Small intestine (tissue), 7 donors: ENCODE data around the gene KBTBD12. TPM values are rescaled to one million over a fixed set of nuclear protein-coding genes. Genes with fewer than 3 reads are reported as not detected.
A peak's percentile ranks its signal among the peaks of the same experiment; 100 is the strongest.
"Not testable (repeated sequence)": the region's sequence is repeated elsewhere in the genome, so short reads cannot be mapped to it uniquely, and the experiment has no call there.

Source experiments
- DNase-seq, 2 donors: peaks; one replicate each; pipeline versions ENCODE4 v3.0.0 to v3.0.0-alpha.2; 2013
- FAIRE-seq: peaks from 2 replicates; lab custom pipeline; 2012; peaks lifted over from hg19 to GRCh38; lab: Jason Lieb, UNC
- H3K27ac ChIP-seq, 3 donors: one replicate each; pipeline ENCODE4 v1.5.1; 2013; ENCODE audit warnings: low read length in 2 of 3, mild to moderate bottlenecking in 2 of 3, control low read depth in 1 of 3, inconsistent platforms in 1 of 3, low read depth in 1 of 3, moderate library complexity in 1 of 3
- H3K27me3 ChIP-seq, 3 donors: one replicate each; pipeline ENCODE4 v1.6.1; 2013; ENCODE audit warnings: low read length in 3 of 3, inconsistent platforms in 1 of 3; ENCODE audit not compliant: control insufficient read depth in 3 of 3, insufficient read depth in 3 of 3
- H3K36me3 ChIP-seq, 3 donors: one replicate each; pipeline ENCODE4 v1.6.1; 2013; ENCODE audit warnings: low read length in 3 of 3, inconsistent platforms in 1 of 3, low read depth in 1 of 3, mild to moderate bottlenecking in 1 of 3, moderate library complexity in 1 of 3; ENCODE audit not compliant: control insufficient read depth in 3 of 3, insufficient read depth in 2 of 3
- H3K4me1 ChIP-seq, 3 donors: one replicate each; pipeline ENCODE4 v1.6.1; 2013; ENCODE audit warnings: low read length in 2 of 3, inconsistent platforms in 1 of 3, low read depth in 1 of 3, mild to moderate bottlenecking in 1 of 3, moderate library complexity in 1 of 3; ENCODE audit not compliant: control insufficient read depth in 3 of 3, insufficient read depth in 2 of 3
- H3K4me3 ChIP-seq, 3 donors: one replicate each; pipeline ENCODE4 v1.5.1; 2013; ENCODE audit warnings: low read length in 3 of 3, control low read depth in 1 of 3, inconsistent platforms in 1 of 3, low read depth in 1 of 3, mild to moderate bottlenecking in 1 of 3, moderate library complexity in 1 of 3
- H3K9me3 ChIP-seq, 2 donors: one replicate each; pipeline ENCODE4 v1.6.1; 2013; ENCODE audit warnings: low read depth in 1 of 2, low read length in 1 of 2; ENCODE audit not compliant: control insufficient read depth in 2 of 2, insufficient read depth in 1 of 2
- WGBS, 3 donors: extraction: QIAGEN DNeasy Blood & Tissue Kit; methylation state at CpG; one replicate each; pipeline ENCODE4 v1.1.7; 2013; 5-methylcytosine and 5-hydroxymethylcytosine counted together
- polyA plus RNA-seq, 4 donors: library from polyadenylated mRNA; stranded (reverse) in 3 of 4; unstranded in 1 of 4; fragments of 200-250 nt in 3 of 4; fragments of 120-200 nt in 1 of 4; gene quantifications; one replicate each; pipeline versions ENCODE4 v1.2.1 to v1.2.3, GENCODE V29; 2013
- donor health status: healthy with polysubstance abuse.
- donor health status: control.
- donor health status: control.
- donor health status: Bipolar disorder and iron deficiency.
- donor health status: healthy.

KBTBD12 gene
- polyA plus RNA-seq, 4 donors, result 0.30 to 3.6 (median 1.2) TPM

DNA sequence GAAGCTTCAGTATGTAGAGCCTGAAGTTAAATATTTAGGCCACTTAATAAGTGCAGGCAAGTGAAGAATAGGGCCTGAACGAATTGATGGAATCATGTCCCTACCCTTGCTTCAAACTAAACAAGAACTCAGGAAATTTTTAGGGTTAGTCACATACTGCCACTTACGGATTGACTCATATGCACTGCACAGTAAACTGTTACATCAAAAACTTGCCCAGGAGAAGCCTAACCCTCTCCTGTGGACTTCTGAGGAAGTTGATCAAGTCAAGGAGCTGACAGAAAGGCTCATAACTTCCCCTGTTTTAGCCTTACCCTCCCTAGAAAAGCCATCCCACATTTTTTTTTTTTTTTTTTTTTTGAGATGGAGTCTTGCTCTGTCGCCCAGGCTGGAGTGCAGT is 20.6 kb upstream of the KBTBD12 start:
- DNase-seq, result no peak
- peaks cover 0 to 5% (median 0%) of the 10 kb centered on the region in 3 donors for H3K4me1 ChIP-seq
- WGBS, 3 donors, result 82 to 87% (median 86%) methylated on average over 2 to 3 of the region's 3 CpGs
- no peak for FAIRE-seq
- H3K27ac ChIP-seq, result no peak overlapping the region
- no peaks in the 10 kb centered on the region for H3K27me3 ChIP-seq
- peaks cover 0 to 22% of the 10 kb centered on the region in 2 donors for H3K9me3 ChIP-seq
- no peak overlapping the region for H3K4me3 ChIP-seq
- no peaks in the 10 kb centered on the region for H3K36me3 ChIP-seq

DNA sequence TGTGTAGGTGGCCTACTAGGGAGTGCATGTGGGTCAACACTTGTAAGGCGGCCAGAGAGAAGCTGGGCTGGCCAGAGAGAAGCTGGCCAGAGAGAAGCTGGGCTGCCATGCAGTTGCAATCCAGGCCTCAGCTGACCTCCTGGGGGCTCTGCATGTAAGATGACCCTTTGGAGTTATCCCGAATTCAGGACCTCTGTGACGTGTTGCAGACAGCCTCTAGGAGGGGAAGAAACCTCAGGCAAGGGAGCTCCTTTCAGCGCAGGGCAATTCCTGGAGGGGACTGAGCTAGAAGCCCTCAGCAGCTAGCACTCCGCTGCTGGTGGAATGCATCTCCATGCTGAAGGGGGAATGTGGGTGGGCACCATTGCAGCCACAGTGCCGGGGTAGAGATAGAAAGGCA is 15.8 kb upstream of the KBTBD12 start:
- no peak for FAIRE-seq
- no peak overlapping the region for H3K4me3 ChIP-seq
- no peak for DNase-seq
- no peaks in the 10 kb centered on the region for H3K36me3 ChIP-seq
- H3K27me3 ChIP-seq, result no peaks in the 10 kb centered on the region
- WGBS, 3 donors, result 86 to 93% (median 92%) methylated on average over 6 of the region's 6 CpGs
- no peak overlapping the region for H3K27ac ChIP-seq
- H3K9me3 ChIP-seq, result no peaks in the 10 kb centered on the region
- H3K4me1 ChIP-seq, result peaks cover 0 to 4% (median 0%) of the 10 kb centered on the region in 3 donors

DNA sequence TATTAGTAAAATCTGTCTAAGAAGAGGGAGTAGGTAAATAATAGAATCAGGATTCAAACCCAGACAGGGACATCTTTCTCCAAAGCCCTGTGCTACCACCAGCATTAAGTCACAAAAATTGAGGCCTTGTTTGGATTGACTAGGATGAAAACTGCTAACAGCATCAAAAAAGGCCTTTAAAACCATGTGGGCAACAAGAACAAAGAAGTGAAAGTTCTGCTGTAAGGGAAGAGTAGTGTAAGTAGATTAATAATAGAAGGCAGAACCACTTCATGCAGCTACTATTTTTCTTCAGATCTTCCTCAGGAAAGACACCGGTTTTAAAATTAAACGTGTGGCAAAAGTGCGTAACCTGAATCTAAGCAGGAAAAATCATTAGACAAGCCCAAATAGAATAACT is 15.3 kb upstream of the KBTBD12 start:
- WGBS, 3 donors, result 70 to 91% (median 74%) methylated on average over 3 of the region's 3 CpGs
- no peaks in the 10 kb centered on the region for H3K27me3 ChIP-seq
- H3K4me1 ChIP-seq, result peaks cover 0 to 4% (median 0%) of the 10 kb centered on the region in 3 donors
- H3K36me3 ChIP-seq, result no peaks in the 10 kb centered on the region
- no peak overlapping the region for H3K27ac ChIP-seq
- no peaks in the 10 kb centered on the region for H3K9me3 ChIP-seq
- no peak overlapping the region for H3K4me3 ChIP-seq
- FAIRE-seq, result no peak
- DNase-seq, result no peak

DNA sequence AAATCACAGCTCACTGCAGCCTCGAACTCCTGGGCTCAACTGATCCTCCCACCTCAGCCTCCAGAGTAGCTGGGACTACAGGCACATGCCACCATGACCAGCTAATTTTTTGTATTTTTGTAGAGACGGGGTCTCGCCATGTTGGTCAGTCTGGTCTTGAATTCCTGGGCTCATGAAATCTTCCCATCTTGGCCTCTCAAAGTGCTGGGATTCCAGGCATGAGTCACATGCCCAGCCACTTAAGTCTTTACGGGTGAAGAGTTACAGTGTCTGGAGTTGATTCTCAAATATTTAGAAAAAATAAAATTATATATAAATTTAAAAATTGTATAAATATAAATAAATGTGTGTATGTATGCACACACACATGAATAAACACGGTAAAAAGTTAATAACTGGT is 14.5 kb upstream of the KBTBD12 start:
- Histone ChIP-seq H3K9me3 (no peaks in the 10 kb centered on the region), H3K4me3 (no peak overlapping the region), H3K27ac (no peak overlapping the region), H3K27me3 (no peaks in the 10 kb centered on the region), H3K4me1 (peaks cover 0 to 4% (median 0%) of the 10 kb centered on the region in 3 donors), H3K36me3 (no peaks in the 10 kb centered on the region)
- DNase-seq (no peak), FAIRE-seq (no peak)
- WGBS, 3 donors, result 91 to 92% (median 92%) methylated on average over 5 of the region's 5 CpGs

DNA sequence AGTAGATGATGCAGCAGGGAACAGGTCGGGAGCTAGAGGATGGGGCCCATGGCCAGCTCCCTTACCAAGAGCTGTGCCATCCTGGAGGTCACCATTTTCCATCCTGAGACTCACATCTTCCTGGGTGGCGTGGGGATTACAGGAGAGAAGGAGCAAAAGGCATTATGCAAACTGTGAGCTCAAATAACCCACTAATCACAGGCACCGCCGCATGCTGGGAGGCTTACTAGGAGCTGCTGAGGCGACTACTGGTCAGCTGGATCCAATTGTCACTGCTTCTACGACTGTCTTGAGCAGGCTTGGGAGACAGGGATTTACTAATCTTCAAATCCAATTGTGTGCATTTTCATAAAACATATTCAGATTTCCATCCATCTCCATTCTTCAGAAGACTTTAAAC is 12.5 kb upstream of the KBTBD12 start:
- H3K4me1 ChIP-seq, result peaks cover 0 to 4% (median 0%) of the 10 kb centered on the region in 3 donors
- H3K27ac ChIP-seq, result no peak overlapping the region
- no peaks in the 10 kb centered on the region for H3K36me3 ChIP-seq
- FAIRE-seq (no peak), DNase-seq (no peak)
- H3K27me3 ChIP-seq, result no peaks in the 10 kb centered on the region
- no peak overlapping the region for H3K4me3 ChIP-seq
- WGBS, 3 donors, result 79 to 86% (median 82%) methylated on average over 6 of the region's 6 CpGs
- no peaks in the 10 kb centered on the region for H3K9me3 ChIP-seq

DNA sequence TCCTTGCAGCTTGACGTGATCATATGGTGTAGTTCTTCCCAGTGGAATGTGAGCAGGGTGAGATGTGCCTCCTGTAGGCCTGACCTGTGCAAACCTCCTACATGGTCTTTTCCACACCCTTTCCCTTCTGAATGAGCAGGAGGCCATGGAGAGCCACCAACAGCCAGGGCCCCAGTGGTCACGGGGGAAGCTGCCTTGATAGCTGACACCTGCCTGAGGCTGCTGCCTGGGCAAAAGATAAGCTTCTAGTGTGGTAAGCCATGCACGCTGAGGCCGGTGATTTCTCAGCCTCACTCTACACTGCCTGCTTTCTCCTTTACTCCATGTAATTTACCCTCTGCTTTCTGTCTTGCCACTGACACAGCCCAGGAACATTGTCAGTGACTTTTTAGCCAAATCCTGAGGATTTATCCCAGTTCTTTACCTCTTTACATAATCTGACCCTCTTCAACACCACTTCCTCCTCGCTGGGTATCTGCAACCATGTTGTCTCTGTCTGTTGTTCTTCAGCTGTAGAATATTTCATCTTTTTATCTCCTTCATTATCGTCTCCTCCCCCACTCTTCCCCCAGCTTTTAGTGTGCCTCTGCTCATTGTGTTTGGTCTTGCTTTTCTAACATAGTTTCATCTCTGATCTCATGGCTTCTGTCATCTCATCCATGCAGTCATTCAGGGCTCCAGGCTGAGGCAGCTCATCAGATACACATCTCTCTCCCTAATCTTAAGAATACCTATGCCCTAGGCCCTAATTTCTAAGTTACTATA is 11.2 kb upstream of the KBTBD12 start:
- 73 to 80% (median 79%) methylated on average over 6 of the region's 6 CpGs for WGBS, 3 donors
- Histone ChIP-seq H3K27ac (peak overlapping the region in 1 of 3 donors; percentile 60), H3K9me3 (no peaks in the 10 kb centered on the region), H3K4me1 (peaks cover 0 to 4% (median 0%) of the 10 kb centered on the region in 3 donors), H3K36me3 (no peaks in the 10 kb centered on the region), H3K27me3 (no peaks in the 10 kb centered on the region), H3K4me3 (no peak overlapping the region)
- peak in 1 of 2 donors; percentile 65 for DNase-seq
- no peak for FAIRE-seq

DNA sequence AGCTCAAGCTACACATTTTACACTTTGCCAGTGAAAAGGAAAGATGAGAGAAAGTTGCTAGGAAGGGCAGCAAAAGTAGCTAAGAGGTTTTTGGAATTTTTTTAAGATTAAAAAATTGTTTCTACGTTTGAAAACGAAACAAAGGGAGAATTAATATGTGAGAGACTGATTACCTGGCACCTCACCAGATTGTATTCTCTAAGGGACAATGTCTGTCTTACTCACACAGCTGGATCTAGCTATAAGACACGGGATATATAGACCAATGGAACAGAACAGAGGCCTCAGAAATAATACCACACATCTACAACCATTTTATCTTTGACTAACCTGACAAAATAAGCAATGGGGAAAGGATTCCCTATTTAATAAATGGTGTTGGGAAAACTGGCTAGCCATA is 9.5 kb upstream of the KBTBD12 start:
- FAIRE-seq (no peak), DNase-seq (no peak)
- H3K27ac ChIP-seq, result no peak overlapping the region
- H3K4me1 ChIP-seq, result peaks cover 0 to 4% (median 0%) of the 10 kb centered on the region in 3 donors
- H3K9me3 ChIP-seq, result no peaks in the 10 kb centered on the region
- no peaks in the 10 kb centered on the region for H3K27me3 ChIP-seq
- H3K4me3 ChIP-seq, result no peak overlapping the region
- no peaks in the 10 kb centered on the region for H3K36me3 ChIP-seq
- WGBS, 3 donors, result 53 to 70% (median 55%) methylated on average over 3 of the region's 3 CpGs

DNA sequence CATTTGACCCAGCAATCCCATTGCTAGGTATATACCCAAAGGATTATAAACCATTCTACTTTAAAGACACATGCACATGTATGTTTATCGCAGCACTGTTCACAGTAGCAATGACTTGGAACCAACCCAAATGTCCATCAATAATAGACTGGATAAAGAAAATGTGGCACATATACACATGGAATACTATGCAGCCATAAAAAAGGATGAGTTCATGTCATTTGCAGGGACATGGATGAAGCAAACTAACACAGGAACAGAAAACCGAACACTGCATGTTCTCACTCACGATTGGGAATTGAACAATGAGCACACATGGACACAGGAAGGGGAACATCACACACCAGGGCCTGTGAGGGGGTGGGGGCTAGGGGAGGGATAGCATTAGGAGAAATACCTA is 8.4 kb upstream of the KBTBD12 start:
- H3K4me3 ChIP-seq, FAIRE-seq, H3K9me3 ChIP-seq, H3K27me3 ChIP-seq, DNase-seq, H3K4me1 ChIP-seq, H3K36me3 ChIP-seq, H3K27ac ChIP-seq: not testable (repeated sequence)
- 90 to 96% (median 94%) methylated on average over 3 of the region's 3 CpGs for WGBS, 3 donors
